BJ (cell line): ENCODE measurements around the gene KLRB1. TPM values are rescaled to one million over a fixed set of nuclear protein-coding genes. Genes with fewer than 3 reads are reported as not detected.
"Not testable (repeated sequence)": the region's sequence is repeated elsewhere in the genome, so short reads cannot be mapped to it uniquely, and the experiment has no call there.

Experiments
- CTCF ChIA-PET: fragments of 350-600 bp; formaldehyde crosslinking; extraction: SDS; loops from one replicate; lab custom pipeline; 2021; ENCODE audit warnings: antibody characterized with exemption, inconsistent platforms; lab: Yijun Ruan, JAX
- POLR2A ChIA-PET: fragments of 300-600 bp; sonication (Branson Sonifier 250); formaldehyde crosslinking; extraction: SDS; loops from one replicate; lab custom pipeline; 2021; ENCODE audit warnings: antibody characterized with exemption; lab: Charles Lee
- DNase-seq: peaks from one replicate; pipeline ENCODE4 v3.0.0-alpha.2; 2011; ENCODE audit warnings: low read depth
- H3K27me3 ChIP-seq: 2 replicates; pipeline ENCODE4 v1.6.0; 2011; ENCODE audit warnings: low read length; ENCODE audit not compliant: control insufficient read depth, insufficient read depth
- H3K36me3 ChIP-seq: 2 replicates; pipeline ENCODE4 v1.5.1; 2011; ENCODE audit warnings: low read length; ENCODE audit not compliant: control insufficient read depth, insufficient read depth
- H3K4me3 ChIP-seq: 2 replicates; pipeline ENCODE4 v1.5.1; 2011; ENCODE audit warnings: low read depth, mild to moderate bottlenecking, control low read depth, low read length
- polyA plus RNA-seq: library from polyadenylated mRNA; depleted of rRNA; stranded (reverse); fragments of >200 nt; gene quantifications from 2 replicates; pipeline ENCODE4 v1.2.3, GENCODE V29; 2011
- TF ChIP-seq, protein P1 (sequence below): IDR thresholded peaks from 2 replicates; pipeline ENCODE4 v1.5.1; 2011; ENCODE audit warnings: low read depth, mild to moderate bottlenecking, control low read depth, inconsistent platforms, low read length, moderate library complexity; ENCODE audit not compliant: insufficient read depth

Gene KLRB1
- polyA plus RNA-seq, 1 experiment, result not detected

DNA sequence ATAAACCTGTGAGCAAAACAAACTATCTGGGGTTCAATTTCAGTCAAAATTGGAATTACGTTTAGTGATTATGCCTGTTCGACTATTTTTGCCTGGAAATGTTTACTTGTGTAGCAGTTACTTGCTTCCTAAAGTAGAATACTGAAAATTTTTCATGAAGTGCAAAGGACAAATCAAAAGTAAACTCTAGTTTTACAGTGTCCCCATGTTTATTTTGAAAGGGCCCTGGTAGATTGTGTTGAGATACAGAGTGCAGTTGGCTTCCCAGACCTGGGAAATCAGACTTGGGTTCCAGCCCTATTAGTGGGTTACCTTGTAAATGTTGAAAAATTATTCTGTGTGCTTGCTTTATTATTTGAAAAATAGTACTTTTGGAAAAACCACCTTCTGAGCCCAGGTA, 17.3 kb downstream of the KLRB1 start:
- DNase-seq, result no peak

GRCh38 chr12:9588749-9589148, 19.0 kb downstream of the KLRB1 start:
- DNase-seq, result no peak
- H3K27me3 ChIP-seq, result no peaks in the 10 kb centered on the region
- H3K4me3 ChIP-seq, result no peak overlapping the region
- POLR2A ChIA-PET, result no interaction called here
- H3K36me3 ChIP-seq, result no peaks in the 10 kb centered on the region
- CTCF ChIA-PET, result no interaction called here
- TF ChIP-seq, protein P1, sequence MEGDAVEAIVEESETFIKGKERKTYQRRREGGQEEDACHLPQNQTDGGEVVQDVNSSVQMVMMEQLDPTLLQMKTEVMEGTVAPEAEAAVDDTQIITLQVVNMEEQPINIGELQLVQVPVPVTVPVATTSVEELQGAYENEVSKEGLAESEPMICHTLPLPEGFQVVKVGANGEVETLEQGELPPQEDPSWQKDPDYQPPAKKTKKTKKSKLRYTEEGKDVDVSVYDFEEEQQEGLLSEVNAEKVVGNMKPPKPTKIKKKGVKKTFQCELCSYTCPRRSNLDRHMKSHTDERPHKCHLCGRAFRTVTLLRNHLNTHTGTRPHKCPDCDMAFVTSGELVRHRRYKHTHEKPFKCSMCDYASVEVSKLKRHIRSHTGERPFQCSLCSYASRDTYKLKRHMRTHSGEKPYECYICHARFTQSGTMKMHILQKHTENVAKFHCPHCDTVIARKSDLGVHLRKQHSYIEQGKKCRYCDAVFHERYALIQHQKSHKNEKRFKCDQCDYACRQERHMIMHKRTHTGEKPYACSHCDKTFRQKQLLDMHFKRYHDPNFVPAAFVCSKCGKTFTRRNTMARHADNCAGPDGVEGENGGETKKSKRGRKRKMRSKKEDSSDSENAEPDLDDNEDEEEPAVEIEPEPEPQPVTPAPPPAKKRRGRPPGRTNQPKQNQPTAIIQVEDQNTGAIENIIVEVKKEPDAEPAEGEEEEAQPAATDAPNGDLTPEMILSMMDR, result no peak

More for the DNA sequence above, 17.3 kb downstream of the KLRB1 start:
- H3K4me3 ChIP-seq, result no peak overlapping the region
- POLR2A ChIA-PET, result no interaction called here
- no peaks in the 10 kb centered on the region for H3K36me3 ChIP-seq
- CTCF ChIA-PET, result interaction anchor here (1.0 kb wide), 1 partner anchor 118 kb away, joined by 4 read pairs; no protein-coding TSS in a partner anchor
- TF ChIP-seq, protein P1, result no peak
- H3K27me3 ChIP-seq, result no peaks in the 10 kb centered on the region

GRCh38 chr12:9587987-9588600, 19.6 kb downstream of the KLRB1 start:
- POLR2A ChIA-PET, result no interaction called here
- CTCF ChIA-PET, result interaction anchor here (1.0 kb wide), 1 partner anchor 41 kb away, joined by 3 read pairs; no protein-coding TSS in a partner anchor
- TF ChIP-seq, protein P1, result no peak
- no peaks in the 10 kb centered on the region for H3K36me3 ChIP-seq
- no peak for DNase-seq
- H3K27me3 ChIP-seq, result no peaks in the 10 kb centered on the region
- H3K4me3 ChIP-seq, result no peak overlapping the region

- H3K27me3 ChIP-seq, CTCF ChIA-PET, POLR2A ChIA-PET, H3K36me3 ChIP-seq, H3K4me3 ChIP-seq, DNase-seq: not testable (repeated sequence)
These were observed 30.0 kb downstream of the KLRB1 start for GRCh38 chr12:9577729-9578128.

DNA sequence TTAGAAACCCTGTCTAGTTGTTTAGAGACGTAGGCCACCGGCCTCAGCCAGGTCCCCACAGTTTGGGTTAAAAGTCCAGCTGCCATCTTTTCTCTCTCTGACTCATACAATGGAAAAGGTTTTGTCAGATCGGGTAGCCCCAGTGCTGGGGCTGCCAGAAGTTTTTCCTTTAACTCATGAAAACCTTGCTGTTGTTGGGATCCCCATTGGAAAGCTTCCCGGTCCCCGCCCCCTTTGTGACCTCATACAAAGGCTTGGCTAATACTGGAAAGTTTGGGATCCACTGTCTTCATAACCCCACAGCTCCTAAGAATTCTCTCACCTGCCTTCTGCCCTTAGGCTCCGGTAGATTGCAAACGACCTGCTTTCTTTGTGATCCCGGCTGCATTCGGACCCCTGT, 40.6 kb downstream of the KLRB1 start:
- POLR2A ChIA-PET, DNase-seq, H3K27me3 ChIP-seq, H3K36me3 ChIP-seq, H3K4me3 ChIP-seq, CTCF ChIA-PET: not testable (repeated sequence)

DNA sequence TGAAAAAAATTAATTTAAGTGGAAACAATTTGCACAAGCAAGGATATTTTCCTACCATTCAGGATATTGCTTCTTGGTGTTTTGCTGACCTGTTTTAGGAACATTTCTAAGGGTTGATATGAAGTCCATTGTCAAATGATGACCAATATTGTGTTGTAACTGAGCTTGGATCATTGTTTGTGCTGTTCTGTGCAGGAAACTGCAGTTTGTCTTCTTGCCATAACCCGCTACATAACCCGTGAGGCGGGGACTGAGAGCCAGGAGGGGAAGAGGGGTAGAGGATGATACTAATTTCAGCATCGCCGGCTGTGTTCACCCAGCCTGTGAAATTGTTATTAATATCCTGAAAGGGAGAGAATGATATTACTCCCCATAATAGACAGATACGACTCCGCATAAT, 41.6 kb downstream of the KLRB1 start:
- H3K4me3 ChIP-seq, CTCF ChIA-PET, DNase-seq, H3K27me3 ChIP-seq, H3K36me3 ChIP-seq, POLR2A ChIA-PET: not testable (repeated sequence)

GRCh38 chr12:9564418-9564817, 43.3 kb downstream of the KLRB1 start:
- POLR2A ChIA-PET, H3K36me3 ChIP-seq, H3K27me3 ChIP-seq, H3K4me3 ChIP-seq, CTCF ChIA-PET, DNase-seq: not testable (repeated sequence)

DNA sequence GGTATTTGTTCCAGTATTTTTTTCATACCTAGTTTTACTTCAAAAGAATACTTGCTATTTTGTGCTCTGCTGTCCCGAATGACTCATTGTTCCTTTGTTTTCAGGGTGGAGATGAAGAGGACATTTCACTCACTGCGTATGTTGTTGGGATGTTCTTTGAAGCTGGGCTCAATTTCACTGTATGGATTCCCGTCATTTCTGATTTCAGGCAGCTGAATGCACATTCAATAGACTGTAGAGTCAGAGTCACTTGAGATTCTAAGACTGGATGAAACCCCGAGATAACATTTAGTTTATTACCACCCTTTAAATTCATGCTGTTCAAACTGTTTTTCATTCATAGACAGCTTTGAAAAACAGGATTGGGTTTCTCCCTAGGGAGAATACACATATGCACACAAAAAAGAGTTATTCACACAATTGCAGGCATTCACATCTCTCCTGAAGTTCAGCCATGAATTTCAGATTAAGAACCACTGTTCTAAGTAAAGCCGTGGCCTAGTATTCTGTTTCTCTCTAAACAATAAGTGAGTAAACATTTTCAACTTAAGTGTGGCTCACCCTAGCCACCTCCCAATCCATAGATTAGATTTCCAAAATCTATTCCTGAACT, 44.8 kb downstream of the KLRB1 start:
- H3K4me3 ChIP-seq, POLR2A ChIA-PET, H3K27me3 ChIP-seq, H3K36me3 ChIP-seq, DNase-seq, CTCF ChIA-PET: not testable (repeated sequence)

DNA sequence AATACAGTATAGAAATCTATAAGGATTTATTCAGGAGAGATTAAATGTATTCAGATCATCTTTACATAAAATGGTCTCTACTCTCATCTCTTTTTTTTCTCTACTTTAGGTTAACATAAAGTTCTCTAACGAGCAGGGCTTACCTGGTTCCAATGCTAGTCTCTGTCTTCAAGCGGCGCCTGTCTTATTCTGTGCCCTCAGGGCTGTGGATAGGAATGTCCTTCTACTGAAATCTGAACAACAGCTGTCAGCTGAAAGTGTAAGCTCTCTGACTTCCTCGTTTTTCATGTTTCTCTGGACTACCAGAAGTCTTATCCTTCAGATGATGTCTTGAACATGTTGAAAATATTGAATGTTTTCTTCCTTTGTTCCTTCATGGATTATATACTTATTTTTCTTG, 62.2 kb downstream of the KLRB1 start:
- DNase-seq, H3K27me3 ChIP-seq, H3K4me3 ChIP-seq, H3K36me3 ChIP-seq, POLR2A ChIA-PET, CTCF ChIA-PET: not testable (repeated sequence)
